HepG2 (cell line): ENCODE measurements around the gene TTC4. TPM values are rescaled to one million over a fixed set of nuclear protein-coding genes. Genes with fewer than 3 reads are reported as not detected.

ENCODE experiments used
- ATAC-seq: fragments of 200-7000 bp; cut with Tn5 transposase; 3 replicates; pipeline ENCODE4 v1.9.1; 2020; ENCODE audit warnings: mild to moderate bottlenecking, moderate library complexity
- BruUV-seq: library from RNA; stranded (reverse); fragments of 400-500 nt; replicated peaks from 2 replicates; lab custom pipeline; 2021; lab: Mats Ljungman, UMichigan
- CTCF ChIA-PET: fragments of 300-600 bp; formaldehyde crosslinking; extraction: SDS; loops from one replicate; lab custom pipeline; 2021; ENCODE audit warnings: low total read pairs, inconsistent platforms, low intra/inter-chr PET ratio; lab: Yijun Ruan, JAX
- POLR2A ChIA-PET: fragments of 350-600 bp; sonication (Branson Sonifier 250); formaldehyde crosslinking; loops from one replicate; lab custom pipeline; 2020; ENCODE audit warnings: antibody characterized with exemption, inconsistent platforms; lab: Yijun Ruan, JAX
- DNase-seq: peaks from one replicate; pipeline ENCODE4 v3.0.0-alpha.2; 2015; ENCODE audit warnings: low spot score
- FAIRE-seq: peaks from 3 replicates; lab custom pipeline; 2011; peaks lifted over from hg19 to GRCh38; lab: Jason Lieb, UNC
- H2AFZ ChIP-seq: one replicate; pipeline ENCODE4 v1.6.1; 2011; ENCODE audit warnings: low read length, inconsistent platforms
- H3K27ac ChIP-seq: fragments of 300-600 bp; 3 replicates; pipeline ENCODE4 v1.8.0; 2011; ENCODE audit warnings: mixed run types, mild to moderate bottlenecking, mixed read lengths, low read length, inconsistent platforms; ENCODE audit not compliant: insufficient read depth; ENCODE audit errors: extremely low read length
- H3K27me3 ChIP-seq, 2 experiments: fragments of 200-600 bp in 1 of 2; 2 replicates in 1 of 2; 3 replicates in 1 of 2; pipeline versions ENCODE4 v1.6.0 to v1.8.0; 2011; ENCODE audit warnings: low read length in 2 of 2, mild to moderate bottlenecking in 2 of 2, moderate library complexity in 2 of 2, inconsistent platforms in 1 of 2; ENCODE audit not compliant: insufficient read depth in 2 of 2, control insufficient read depth in 1 of 2
- H3K36me3 ChIP-seq, 2 experiments: fragments of 200-600 bp in 1 of 2; replicated peaks in 1 of 2; 2 replicates in 1 of 2; 3 replicates in 1 of 2; pipeline versions ENCODE4 v1.5.1 to v1.8.0; 2011; ENCODE audit warnings: low read length in 2 of 2, inconsistent platforms in 1 of 2; ENCODE audit not compliant: insufficient read depth in 2 of 2, control insufficient read depth in 1 of 2
- H3K4me1 ChIP-seq: 2 replicates; pipeline ENCODE4 v1.5.1; 2012; ENCODE audit warnings: low read length, inconsistent platforms; ENCODE audit not compliant: insufficient read depth
- H3K4me2 ChIP-seq: 2 replicates; pipeline ENCODE4 v1.6.0; 2011; ENCODE audit warnings: low read depth, low read length, inconsistent platforms
- H3K4me3 ChIP-seq, 3 experiments: fragments of 200-600 bp in 1 of 3; sonication (generic), shearing (Covaris generic) in 1 of 3; replicated peaks in 1 of 3; 2 replicates each; pipeline ENCODE4 v1.5.1; 2011 to 2016; ENCODE audit warnings: low read length in 3 of 3, inconsistent platforms in 2 of 3, low read depth in 2 of 3, mild to moderate bottlenecking in 2 of 3, control low read depth in 1 of 3, mixed read lengths in 1 of 3; ENCODE audit not compliant: insufficient read depth in 1 of 3
- H3K79me2 ChIP-seq: one replicate; pipeline ENCODE4 v1.6.1; 2011; ENCODE audit warnings: low read length, inconsistent platforms; ENCODE audit not compliant: insufficient read depth
- H3K9ac ChIP-seq: 2 replicates; pipeline ENCODE4 v1.6.0; 2011; ENCODE audit warnings: mild to moderate bottlenecking, low read depth, low read length, inconsistent platforms; ENCODE audit not compliant: insufficient read depth
- H3K9me3 ChIP-seq: 2 replicates; pipeline ENCODE4 v1.5.1; 2012; ENCODE audit warnings: mild to moderate bottlenecking, low read length
- H4K20me1 ChIP-seq: 2 replicates; pipeline ENCODE4 v1.6.0; 2011; ENCODE audit warnings: inconsistent platforms, mild to moderate bottlenecking, low read length, moderate library complexity; ENCODE audit not compliant: insufficient read depth
- CBX2 ChIP-seq, 2 experiments: fragments of 200-600 bp in 1 of 2; sonication (generic); formaldehyde crosslinking in 1 of 2; IDR thresholded peaks; 2 replicates each; pipeline versions ENCODE4 v1.7.0 to v1.8.1; 2018 to 2022; ENCODE audit warnings: low read depth in 2 of 2, low read length in 1 of 2, mild to moderate bottlenecking in 1 of 2, missing genetic modification reagents in 1 of 2
- CENPT ChIP-seq: sonication (generic); formaldehyde crosslinking; IDR thresholded peaks from 2 replicates; pipeline ENCODE4 v1.8.0; 2022; ENCODE audit warnings: low read depth, mild to moderate bottlenecking, moderate library complexity, missing genetic modification reagents
- ISX ChIP-seq: sonication (generic); formaldehyde crosslinking; conservative IDR thresholded peaks from 2 replicates; pipeline ENCODE4 v1.5.0; 2020; ENCODE audit warnings: missing genetic modification reagents
- NCOA2 ChIP-seq: sonication (generic); formaldehyde crosslinking; IDR thresholded peaks from 2 replicates; pipeline ENCODE4 v1.8.0; 2022; ENCODE audit warnings: inconsistent platforms
- NR2F1 ChIP-seq, 2 experiments: fragments of 450-650 bp in 1 of 2; formaldehyde crosslinking in 1 of 2; IDR thresholded peaks; 2 replicates each; pipeline versions ENCODE4 v1.5.0 to v1.6.1; 2016 to 2020; ENCODE audit warnings: mild to moderate bottlenecking in 1 of 2, missing compliant biosample characterization in 1 of 2, missing genetic modification reagents in 1 of 2, moderate library complexity in 1 of 2
- TBX2 ChIP-seq: sonication (generic); formaldehyde crosslinking; IDR thresholded peaks from 2 replicates; pipeline ENCODE4 v1.5.0; 2020; ENCODE audit warnings: missing genetic modification reagents, mild to moderate bottlenecking, borderline replicate concordance
- TEAD3 ChIP-seq: optimal IDR thresholded peaks from 2 replicates; pipeline ENCODE3; 2016; ENCODE audit warnings: borderline replicate concordance
- ZFP90 ChIP-seq: sonication (generic); formaldehyde crosslinking; IDR thresholded peaks from 2 replicates; pipeline ENCODE4 v1.8.0; 2022; ENCODE audit warnings: missing genetic modification reagents, mild to moderate bottlenecking, inconsistent platforms, borderline replicate concordance
- ZFYVE20 ChIP-seq: sonication (generic); formaldehyde crosslinking; IDR thresholded peaks from 2 replicates; pipeline ENCODE4 v1.8.0; 2023; ENCODE audit warnings: low read depth, mild to moderate bottlenecking, moderate library complexity, missing genetic modification reagents, borderline replicate concordance
- ZNF263 ChIP-seq: sonication (generic); formaldehyde crosslinking; IDR thresholded peaks from 2 replicates; pipeline ENCODE4 v1.4.0; 2020; ENCODE audit warnings: missing genetic modification reagents
- ZNF382 ChIP-seq: sonication (generic); formaldehyde crosslinking; IDR thresholded peaks from 2 replicates; pipeline ENCODE4 v1.5.0; 2020; ENCODE audit warnings: missing genetic modification reagents, mild to moderate bottlenecking, borderline replicate concordance
- ZNF563 ChIP-seq: sonication (generic); formaldehyde crosslinking; IDR thresholded peaks from 2 replicates; pipeline ENCODE4 v1.8.0; 2022; ENCODE audit warnings: mild to moderate bottlenecking, moderate library complexity, missing genetic modification reagents
- ZNF782 ChIP-seq: sonication (generic); formaldehyde crosslinking; IDR thresholded peaks from 2 replicates; pipeline ENCODE4 v1.4.0; 2020; ENCODE audit warnings: missing genetic modification reagents, mild to moderate bottlenecking, borderline replicate concordance
- ZSCAN25 ChIP-seq: sonication (generic); formaldehyde crosslinking; IDR thresholded peaks from 2 replicates; pipeline ENCODE4 v1.8.0; 2022; ENCODE audit warnings: mild to moderate bottlenecking, missing genetic modification reagents
- WGBS: methylation state at CpG from one replicate; pipeline ENCODE4 v1.1.6; 2017; ENCODE audit warnings: low lambda C conversion rate; 5-methylcytosine and 5-hydroxymethylcytosine counted together
- in situ Hi-C: cut with HindIII; loops from 2 replicates; pipeline ENCODE4 v1.10.0; 2017; ENCODE audit warnings: low pct_unique_long_range_greater_than_20kb; ENCODE audit not compliant: extremely low pct_ligation_motif_present
- intact Hi-C: fragments of 100-400 bp; cut with micrococcal nuclease; formaldehyde crosslinking; loops from one replicate; pipeline ENCODE4 v1.10.0; 2022; ENCODE audit not compliant: unreplicated experiment
- polyA plus RNA-seq, 8 experiments: library from polyadenylated mRNA; depleted of rRNA in 3 of 8; stranded (reverse) in 7 of 8; unstranded in 1 of 8; fragments of >200 nt; fragmentation: Illumina TruSeq in 4 of 8; extraction: Trizol in 4 of 8; gene quantifications; 2 replicates each; pipeline versions ENCODE4 v1.2.1 to v1.2.3, GENCODE V29; 2011 to 2016; ENCODE audit warnings: low read depth in 4 of 8, missing spikeins in 1 of 8, mixed read lengths in 1 of 8; ENCODE audit not compliant: insufficient read depth in 1 of 8
- total RNA-seq, 5 experiments: library from RNA; depleted of rRNA; stranded (reverse); fragments of >200 nt; fragmentation: Illumina TruSeq; extraction: Trizol; gene quantifications; 2 replicates each; pipeline ENCODE4 v1.2.3, GENCODE V29; 2016; ENCODE audit warnings: low read depth in 1 of 5
- TF ChIP-seq, protein P1 (sequence below): sonication (generic); formaldehyde crosslinking; IDR thresholded peaks from 2 replicates; pipeline ENCODE4 v1.8.0; 2022; ENCODE audit warnings: mild to moderate bottlenecking, missing genetic modification reagents; ENCODE audit not compliant: insufficient replicate concordance
- TF ChIP-seq, protein P2 (sequence below): sonication (generic); formaldehyde crosslinking; IDR thresholded peaks from 2 replicates; pipeline ENCODE4 v1.9.0; 2022; ENCODE audit warnings: missing genetic modification reagents, mild to moderate bottlenecking, borderline replicate concordance

The TTC4 gene
- total and polyA plus RNA-seq, 2 of the 13 experiments (the other 11 are each of a cell fraction or from before 2014, with no cell fraction given) = 13.1 to 24.7 TPM

DNA sequence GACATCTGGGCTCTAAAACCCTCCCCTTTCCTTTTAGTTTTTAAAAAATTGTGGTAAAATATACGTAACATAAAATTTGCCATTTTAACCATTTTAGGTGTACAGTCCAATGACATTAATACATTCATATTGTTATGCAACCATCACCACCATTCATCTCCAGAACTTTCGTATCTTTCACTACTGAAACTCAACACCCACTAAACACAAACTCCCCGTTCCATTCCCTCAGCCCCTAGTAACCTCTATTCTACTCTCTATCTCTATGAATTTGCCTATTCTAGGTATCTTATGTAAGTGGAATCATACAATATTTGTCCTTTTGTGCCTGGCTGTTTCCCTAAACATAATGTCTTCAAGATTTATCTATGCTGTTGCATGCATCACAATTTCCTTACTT lies 19.4 kb upstream of the TTC4 start:
- no peak for DNase-seq
- Histone ChIP-seq H3K4me3 (no peak overlapping the region), H3K4me2 (no peak overlapping the region), H3K27ac (no peak overlapping the region), H2AFZ (no peak overlapping the region), H3K79me2 (no peaks in the 10 kb centered on the region), H4K20me1 (no peaks in the 10 kb centered on the region), H3K9ac (no peak overlapping the region), H3K9me3 (no peaks in the 10 kb centered on the region), H3K36me3 (no peaks in the 10 kb centered on the region), H3K27me3 (peaks cover 2 to 21% of the 10 kb centered on the region in 2 experiments; a peak in 3 of 5 replicates), H3K4me1 (0 out of 2 replicates have a peak, but pooled peaks cover 6% of the 10 kb centered on the region)
- no peak for TF ChIP-seq NR2F1 (CRISPR knock-in tag; IDR thresholded peaks at IDR 0.05)
- no peak for TF ChIP-seq CBX2 (IDR thresholded peaks at IDR 0.05; ENCODE audit: low read depth, low read length)
- no peak for TF ChIP-seq CBX2 (CRISPR knock-in tag; IDR thresholded peaks at IDR 0.05; ENCODE audit: low read depth)
- TF ChIP-seq ZFP90 = no peak
- TF ChIP-seq ZNF263 = no peak
- TF ChIP-seq ZNF782 (CRISPR knock-in tag) = no peak
- ChIA-PET POLR2A (no interaction called here), CTCF (no interaction called here)
- ATAC-seq = no peak
- 62% methylated on average over 3 of the region's 3 CpGs for WGBS
- BruUV-seq = no TSS peak
- in situ Hi-C loops (no loop called here), intact Hi-C loops (no loop called here)
- FAIRE-seq = no peak

DNA sequence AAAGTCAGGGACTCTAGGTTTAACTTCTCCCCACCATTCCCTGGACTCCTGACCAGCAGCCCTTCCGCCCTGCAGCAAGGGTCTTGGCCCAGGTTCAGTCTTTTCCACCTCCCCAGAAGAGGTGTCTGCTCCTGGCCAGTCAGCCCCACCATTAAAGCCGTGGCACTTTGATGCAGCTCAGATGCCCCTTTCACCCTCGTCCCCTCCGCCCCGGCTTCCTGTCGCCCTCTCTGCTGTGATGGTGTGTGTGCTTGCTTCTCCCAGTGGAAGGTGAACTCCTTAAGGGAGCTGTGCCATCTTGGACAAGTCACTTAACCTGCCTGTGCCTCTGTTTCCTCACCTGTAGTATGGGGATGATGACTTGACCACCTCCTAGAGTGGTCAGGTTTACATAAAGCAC lies 17.8 kb upstream of the TTC4 start:
- DNase-seq = no peak
- intact Hi-C loops = no loop called here
- Histone ChIP-seq H3K9me3 (no peaks in the 10 kb centered on the region), H3K4me2 (no peak overlapping the region), H3K27ac (no peak overlapping the region), H3K79me2 (no peaks in the 10 kb centered on the region), H3K4me1 (no peaks in the 10 kb centered on the region), H2AFZ (no peak overlapping the region), H3K36me3 (no peaks in the 10 kb centered on the region), H4K20me1 (no peaks in the 10 kb centered on the region), H3K27me3 (peaks cover 0 to 14% of the 10 kb centered on the region in 2 experiments; a peak in 3 of 5 replicates), H3K4me3 (no peak overlapping the region), H3K9ac (no peak overlapping the region)
- POLR2A ChIA-PET = no interaction called here
- in situ Hi-C loops = no loop called here
- CTCF ChIA-PET = no interaction called here
- 39% methylated on average over 6 of the region's 6 CpGs for WGBS
- no peak for FAIRE-seq
- no TSS peak for BruUV-seq
- no peak for ATAC-seq
- TF ChIP-seq ZFYVE20 (CRISPR knock-in tag) (no peak), ZNF563 (no peak), NCOA2 (CRISPR knock-in tag) (no peak), ISX (CRISPR knock-in tag) (no peak), TEAD3 (CRISPR knock-in tag) (no peak), ZSCAN25 (CRISPR knock-in tag) (no peak), CENPT (no peak), TBX2 (no peak), ZNF382 (CRISPR knock-in tag) (no peak)
- TF ChIP-seq, protein P1, sequence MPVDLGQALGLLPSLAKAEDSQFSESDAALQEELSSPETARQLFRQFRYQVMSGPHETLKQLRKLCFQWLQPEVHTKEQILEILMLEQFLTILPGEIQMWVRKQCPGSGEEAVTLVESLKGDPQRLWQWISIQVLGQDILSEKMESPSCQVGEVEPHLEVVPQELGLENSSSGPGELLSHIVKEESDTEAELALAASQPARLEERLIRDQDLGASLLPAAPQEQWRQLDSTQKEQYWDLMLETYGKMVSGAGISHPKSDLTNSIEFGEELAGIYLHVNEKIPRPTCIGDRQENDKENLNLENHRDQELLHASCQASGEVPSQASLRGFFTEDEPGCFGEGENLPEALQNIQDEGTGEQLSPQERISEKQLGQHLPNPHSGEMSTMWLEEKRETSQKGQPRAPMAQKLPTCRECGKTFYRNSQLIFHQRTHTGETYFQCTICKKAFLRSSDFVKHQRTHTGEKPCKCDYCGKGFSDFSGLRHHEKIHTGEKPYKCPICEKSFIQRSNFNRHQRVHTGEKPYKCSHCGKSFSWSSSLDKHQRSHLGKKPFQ = no peak
- TF ChIP-seq, protein P2, sequence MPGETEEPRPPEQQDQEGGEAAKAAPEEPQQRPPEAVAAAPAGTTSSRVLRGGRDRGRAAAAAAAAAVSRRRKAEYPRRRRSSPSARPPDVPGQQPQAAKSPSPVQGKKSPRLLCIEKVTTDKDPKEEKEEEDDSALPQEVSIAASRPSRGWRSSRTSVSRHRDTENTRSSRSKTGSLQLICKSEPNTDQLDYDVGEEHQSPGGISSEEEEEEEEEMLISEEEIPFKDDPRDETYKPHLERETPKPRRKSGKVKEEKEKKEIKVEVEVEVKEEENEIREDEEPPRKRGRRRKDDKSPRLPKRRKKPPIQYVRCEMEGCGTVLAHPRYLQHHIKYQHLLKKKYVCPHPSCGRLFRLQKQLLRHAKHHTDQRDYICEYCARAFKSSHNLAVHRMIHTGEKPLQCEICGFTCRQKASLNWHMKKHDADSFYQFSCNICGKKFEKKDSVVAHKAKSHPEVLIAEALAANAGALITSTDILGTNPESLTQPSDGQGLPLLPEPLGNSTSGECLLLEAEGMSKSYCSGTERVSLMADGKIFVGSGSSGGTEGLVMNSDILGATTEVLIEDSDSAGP (CRISPR knock-in tag) = no peak
